Fibroblast of pulmonary artery (primary cell): ENCODE measurements around the gene INSR.
A peak's percentile ranks its signal among the peaks of the same experiment; 100 is the strongest.

Source experiments
- DNase-seq: peaks from one replicate; pipeline ENCODE4 v3.0.0-alpha.2; 2010; ENCODE audit warnings: low read depth
- H3K4me3 ChIP-seq: replicated peaks from 2 replicates; pipeline ENCODE4 v1.5.1; 2011; ENCODE audit warnings: low read depth, mild to moderate bottlenecking, control low read depth, low read length, moderate library complexity
- CTCF ChIP-seq: IDR thresholded peaks from 2 replicates; pipeline ENCODE4 v1.5.1; 2011; ENCODE audit warnings: mild to moderate bottlenecking, control low read depth, low read length, inconsistent platforms; ENCODE audit errors: missing control alignments

The INSR gene

GRCh38 chr19:7083076-7083956 lies 210.9 kb downstream of the INSR start:
- peak; percentile 53 for DNase-seq
- TF ChIP-seq CTCF: no peak
- no peak overlapping the region for H3K4me3 ChIP-seq

DNA sequence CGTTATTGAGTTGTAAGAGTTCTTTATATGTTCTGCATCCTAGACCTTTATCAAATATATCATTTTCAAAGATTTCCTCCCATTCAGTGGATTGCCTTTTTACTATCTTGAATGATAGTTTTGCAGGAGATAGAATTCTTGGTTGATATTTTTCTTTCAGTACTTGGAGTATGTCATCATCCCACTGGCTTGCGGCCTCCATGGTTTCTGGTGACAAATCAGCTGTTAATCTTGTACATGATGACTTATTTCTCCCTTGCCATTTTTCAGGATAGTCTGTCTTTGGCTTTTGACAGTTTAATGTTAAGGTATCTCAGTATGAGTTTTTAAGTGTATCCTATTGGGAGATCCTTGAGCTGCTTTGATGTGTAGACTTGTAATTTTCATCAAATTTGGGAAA lies 216.2 kb downstream of the INSR start:
- DNase-seq: no peak
- H3K4me3 ChIP-seq: no peak overlapping the region
- no peak for TF ChIP-seq CTCF

GRCh38 chr19:7076151-7076550 lies 218.1 kb downstream of the INSR start:
- no peak for DNase-seq
- TF ChIP-seq CTCF: no peak
- H3K4me3 ChIP-seq: no peak overlapping the region

DNA sequence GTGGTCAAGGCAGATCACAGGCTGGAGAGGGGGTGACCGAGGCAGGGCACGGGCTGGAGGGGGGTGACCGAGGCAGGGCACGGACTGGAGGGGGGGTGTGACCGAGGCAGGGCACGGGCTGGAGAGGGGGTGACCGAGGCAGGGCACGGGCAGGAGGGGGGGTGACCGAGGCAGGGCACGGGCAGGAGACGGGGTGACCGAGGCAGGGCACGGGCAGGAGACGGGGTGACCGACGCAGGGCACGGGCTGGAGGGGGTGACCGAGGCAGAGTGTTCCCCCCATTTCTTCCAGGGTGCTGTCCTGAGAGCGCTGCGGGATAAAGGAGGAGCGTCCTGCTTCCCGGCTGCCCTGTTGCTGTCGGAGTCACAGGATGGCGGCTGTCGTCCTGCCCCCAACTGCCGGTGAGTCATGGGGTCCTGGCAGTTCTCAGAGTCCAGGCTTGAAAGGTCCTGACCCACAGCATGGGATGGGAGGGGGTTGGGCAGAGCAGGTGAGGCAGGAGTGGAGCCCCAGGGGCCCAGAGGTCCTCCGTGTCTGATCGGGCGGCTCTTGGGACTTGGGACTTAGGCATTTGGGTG lies 219.4 kb downstream of the INSR start:
- TF ChIP-seq CTCF: no peak
- H3K4me3 ChIP-seq: no peak overlapping the region

GRCh38 chr19:7072541-7072940 lies 221.7 kb downstream of the INSR start:
- TF ChIP-seq CTCF: no peak
- DNase-seq: no peak

More for the DNA sequence above, 219.4 kb downstream of the INSR start:
- no peak for DNase-seq

GRCh38 chr19:7069904-7070226 lies 224.3 kb downstream of the INSR start:
- TF ChIP-seq CTCF: no peak
- no peak for DNase-seq
- H3K4me3 ChIP-seq: peak overlapping the region; percentile 97

More at GRCh38 chr19:7072541-7072940, 221.7 kb downstream of the INSR start:
- H3K4me3 ChIP-seq: no peak overlapping the region
